Colon (tissue), 2 donors: Measurements from ENCODE around the gene SPRED2.

Experiments used
- FAIRE-seq: peaks from 2 replicates; lab custom pipeline; 2012; peaks lifted over from hg19 to GRCh38; lab: Jason Lieb, UNC
- donor health status: control.
- donor health status: control.

The SPRED2 gene

DNA sequence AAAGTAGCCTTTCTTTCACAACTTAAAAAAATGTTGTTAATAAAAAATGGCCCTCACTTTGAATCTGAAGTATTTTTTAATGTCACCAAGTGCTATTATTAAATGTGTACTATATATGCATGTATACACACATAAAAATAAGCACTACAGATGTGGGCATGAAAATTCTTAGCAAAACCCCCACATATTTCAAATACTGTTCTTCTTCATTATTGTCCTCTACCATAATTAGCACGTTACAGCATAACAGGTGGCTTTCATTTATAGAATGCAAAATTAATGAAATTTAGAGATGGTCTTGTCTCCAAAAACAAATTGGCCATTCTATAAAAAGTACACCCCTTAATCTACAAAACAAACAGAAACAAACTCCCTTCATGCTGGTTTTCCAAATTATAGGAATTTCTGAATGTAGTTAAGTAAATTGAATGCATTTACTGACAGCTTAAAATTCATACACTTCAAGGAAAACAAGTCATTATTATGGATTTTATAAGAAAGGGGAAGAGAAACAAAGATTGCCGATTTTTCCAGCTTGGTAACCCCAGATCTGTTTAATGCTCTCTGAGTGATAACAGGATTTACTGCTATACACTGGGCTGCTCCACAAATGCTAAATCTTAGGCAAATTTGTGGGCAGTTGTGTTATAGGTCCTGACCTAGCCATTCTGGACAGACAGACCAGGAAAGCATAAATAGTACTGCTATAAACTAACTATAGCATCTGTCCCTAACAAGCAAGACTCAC is 67.2 kb downstream of the SPRED2 start:
- FAIRE-seq, result no peak

DNA sequence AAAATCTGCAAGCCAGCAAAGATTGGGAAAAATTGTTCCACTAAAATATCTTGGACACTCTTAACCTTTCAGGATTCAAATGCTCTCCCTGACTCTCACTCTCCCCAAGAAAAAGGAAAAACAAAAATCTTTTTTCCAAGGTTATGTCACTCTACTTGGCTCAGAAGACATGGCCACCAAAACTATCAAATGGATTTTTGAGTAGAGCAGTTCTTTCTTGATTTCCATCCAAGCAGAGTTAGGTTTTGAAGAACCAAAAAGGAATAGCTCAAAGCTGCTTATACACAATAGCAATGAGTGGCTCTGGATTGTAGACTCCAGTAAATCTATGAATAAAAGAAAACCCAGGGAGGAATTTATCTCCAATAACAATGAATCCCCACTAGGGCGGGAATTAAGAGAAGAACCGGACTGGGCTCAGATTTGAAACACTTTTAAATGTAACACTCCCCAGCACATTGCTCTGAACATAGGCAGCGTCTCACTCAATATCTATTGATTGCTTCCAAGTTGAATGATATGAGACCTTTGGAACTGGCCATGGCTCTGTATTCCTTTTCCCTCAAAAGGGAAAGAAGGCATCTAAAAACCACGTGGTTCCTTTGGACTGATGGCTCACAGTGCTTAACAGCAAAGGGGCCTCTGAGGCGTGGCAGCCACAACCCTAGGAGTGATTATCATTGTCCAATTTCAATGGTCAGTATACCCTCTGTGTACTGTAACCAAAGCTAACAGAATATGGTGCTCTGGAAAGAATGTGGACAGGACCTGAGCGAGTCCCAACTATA is 68.3 kb downstream of the SPRED2 start:
- no peak for FAIRE-seq

DNA sequence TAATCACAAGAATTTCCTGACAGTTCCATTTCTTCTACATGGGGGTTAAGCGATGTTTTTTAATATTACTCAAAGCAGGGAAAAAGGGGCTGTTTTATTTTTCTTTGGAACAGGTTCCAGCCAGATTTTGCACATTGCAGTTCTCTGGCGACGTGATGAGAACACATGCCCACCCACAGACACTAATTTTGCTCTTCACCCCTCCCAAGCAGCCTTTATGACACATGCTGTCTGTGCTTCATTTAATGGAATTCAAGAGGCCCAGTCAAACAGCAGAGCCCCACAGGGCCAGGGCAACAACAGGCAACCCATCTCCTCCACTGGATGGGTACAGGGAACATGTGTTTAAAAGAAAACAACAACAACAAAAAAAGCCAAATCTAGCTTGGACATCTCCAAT is 70.8 kb downstream of the SPRED2 start:
- FAIRE-seq, result no peak

DNA sequence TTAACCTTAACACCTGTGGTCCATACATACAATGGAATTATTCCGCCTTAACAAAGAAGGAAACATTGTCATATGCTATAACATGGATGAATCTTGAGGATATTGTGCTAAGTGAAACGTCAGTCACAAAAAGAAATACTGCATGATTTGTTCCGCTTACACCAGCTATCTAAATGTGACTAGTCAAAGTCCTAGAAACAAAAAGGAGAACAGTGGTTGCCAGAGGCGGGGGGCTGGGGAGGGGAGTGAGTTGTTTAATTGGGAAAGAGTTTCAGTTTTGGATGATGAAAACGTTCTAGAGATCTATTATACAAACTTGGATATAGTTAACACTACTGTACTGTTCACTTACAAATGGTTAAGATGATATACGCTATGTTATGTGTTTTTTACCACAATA is 72.0 kb downstream of the SPRED2 start:
- no peak for FAIRE-seq

DNA sequence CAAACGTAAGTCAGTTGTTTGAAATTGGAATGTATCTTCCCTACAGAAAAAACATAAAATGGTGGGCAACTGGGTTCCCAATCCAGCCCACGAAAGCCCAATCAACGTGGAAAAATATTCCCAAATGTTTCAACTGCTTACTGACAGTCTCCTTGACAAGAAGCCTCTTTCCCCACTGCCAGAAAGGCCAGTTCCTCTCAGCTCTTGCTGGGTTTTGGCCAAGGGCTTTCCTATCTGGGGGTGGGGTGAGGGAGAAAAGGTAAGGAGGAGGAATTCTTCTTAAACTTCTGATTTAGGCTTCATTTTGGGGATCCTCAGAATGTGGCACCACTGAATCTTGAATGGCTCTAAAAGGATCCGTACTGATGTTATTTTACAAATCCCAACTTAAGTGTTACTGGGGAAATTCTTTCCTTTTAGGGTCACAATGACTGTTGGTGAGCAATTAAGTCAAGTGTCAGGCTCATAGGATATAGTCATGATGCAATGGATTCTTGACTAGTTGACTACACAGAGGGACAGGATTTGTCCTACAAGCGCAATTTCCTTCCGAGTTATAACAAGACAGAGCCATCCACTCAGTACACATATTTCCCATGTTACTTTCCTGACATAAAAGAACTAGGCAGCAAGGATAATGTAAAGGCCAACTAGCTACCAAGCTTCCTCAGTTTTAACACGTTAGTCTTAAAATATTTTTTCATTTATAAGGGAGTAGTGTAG is 73.6 kb downstream of the SPRED2 start:
- no peak for FAIRE-seq

DNA sequence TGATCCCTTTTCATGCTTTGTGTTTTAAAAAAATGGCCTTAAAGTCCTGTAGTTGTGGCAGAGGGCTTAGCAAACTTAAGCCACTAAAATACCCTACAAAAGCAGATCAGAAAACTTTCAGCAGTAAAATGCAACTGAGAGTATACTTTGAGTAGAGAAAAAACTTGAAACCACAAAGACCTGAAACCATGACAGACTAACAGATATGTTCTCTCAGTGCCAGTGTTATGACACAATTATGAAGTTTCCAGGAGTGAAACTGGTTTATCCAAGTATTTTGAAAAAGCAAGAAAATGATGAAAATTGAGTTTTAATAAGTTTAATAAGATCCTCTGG is 74.5 kb downstream of the SPRED2 start:
- FAIRE-seq, result no peak

DNA sequence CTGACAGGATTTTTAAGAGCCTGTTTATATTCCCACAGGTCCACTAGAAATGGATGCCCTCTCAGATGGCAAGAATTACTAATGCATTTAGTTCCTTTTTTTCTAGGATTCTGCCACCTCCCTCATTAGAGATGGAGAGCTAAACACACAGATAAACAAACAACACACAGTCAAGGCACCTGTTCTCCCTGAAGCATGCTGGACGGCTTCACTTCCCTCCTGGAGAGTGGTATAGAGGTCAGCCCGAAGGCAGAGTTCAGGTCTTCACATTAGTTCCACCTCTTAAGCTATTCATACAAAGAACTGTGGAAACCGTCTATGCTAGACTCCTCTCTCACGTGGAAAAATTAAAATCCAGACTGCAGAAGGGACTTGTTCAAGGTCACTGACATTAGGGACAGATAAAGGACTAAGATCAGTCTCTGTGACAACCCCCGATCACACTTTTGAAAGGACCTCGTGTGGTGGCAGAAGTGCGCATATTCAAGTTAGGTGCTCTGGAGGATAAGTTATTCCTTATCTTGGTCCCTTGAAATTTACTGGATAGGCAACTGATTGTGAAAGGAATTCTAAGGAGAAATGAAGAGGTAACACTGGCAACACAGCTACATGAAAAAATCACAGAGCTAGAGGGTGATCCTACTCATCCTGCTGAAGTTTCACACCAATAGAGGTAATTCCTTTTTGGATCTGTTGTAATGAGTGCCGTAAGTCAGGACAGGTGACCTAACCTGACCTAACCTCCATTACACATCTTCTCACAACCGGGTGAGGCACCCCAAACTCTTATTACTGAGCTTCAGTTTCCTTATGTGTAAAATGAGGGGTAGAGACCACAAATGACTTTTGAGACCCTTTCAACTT is 75.1 kb downstream of the SPRED2 start:
- FAIRE-seq, result no peak

DNA sequence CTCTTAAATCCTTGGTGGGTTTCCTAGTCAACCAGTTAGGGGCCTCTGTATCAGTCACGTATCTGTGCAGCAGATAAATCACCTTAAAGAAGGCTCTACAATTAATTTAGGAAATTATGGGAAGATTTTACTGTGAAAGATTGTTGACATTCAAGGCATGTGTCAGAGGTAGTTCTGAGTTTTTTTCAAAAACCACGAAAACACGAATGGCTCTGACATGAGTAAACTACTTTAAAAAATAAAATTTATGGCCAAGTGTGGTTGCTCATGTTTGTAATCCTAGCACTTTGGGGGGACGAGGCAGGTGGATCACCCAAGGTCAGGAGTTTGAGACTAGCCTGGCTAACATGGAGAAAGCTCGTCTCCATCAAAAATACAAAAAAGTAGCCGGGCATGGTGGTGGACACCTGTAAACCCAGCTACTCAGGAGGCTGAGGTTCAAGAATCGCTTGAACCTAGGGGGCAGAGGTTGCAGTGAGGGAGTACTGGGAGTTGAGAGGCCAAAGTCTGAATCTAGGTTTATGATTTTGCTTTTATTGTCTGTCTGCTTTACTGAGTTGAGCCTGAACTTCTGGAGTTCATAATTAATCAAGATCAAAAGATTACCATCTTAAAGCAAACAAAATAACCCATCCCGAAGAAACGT is 77.1 kb downstream of the SPRED2 start:
- FAIRE-seq, result no peak

DNA sequence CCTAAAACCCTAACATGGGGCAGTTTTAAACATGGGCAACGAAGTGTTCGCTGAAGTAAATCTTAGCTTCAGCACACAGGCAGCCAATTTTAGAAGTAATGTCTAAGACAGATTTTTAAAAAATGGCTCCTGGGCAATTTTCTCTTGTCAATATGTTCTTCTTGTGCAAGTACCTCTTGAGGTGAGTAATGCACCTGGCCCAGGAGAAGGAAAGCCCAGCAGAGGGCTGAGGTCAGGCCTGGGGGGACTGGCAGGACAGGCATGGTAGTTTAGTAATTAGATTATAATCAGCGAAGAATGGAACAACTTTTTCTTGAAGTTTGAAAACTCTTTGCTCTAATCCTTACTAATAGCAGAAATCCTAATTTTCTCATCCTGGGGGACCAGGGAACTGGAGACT is 77.6 kb downstream of the SPRED2 start:
- no peak for FAIRE-seq

DNA sequence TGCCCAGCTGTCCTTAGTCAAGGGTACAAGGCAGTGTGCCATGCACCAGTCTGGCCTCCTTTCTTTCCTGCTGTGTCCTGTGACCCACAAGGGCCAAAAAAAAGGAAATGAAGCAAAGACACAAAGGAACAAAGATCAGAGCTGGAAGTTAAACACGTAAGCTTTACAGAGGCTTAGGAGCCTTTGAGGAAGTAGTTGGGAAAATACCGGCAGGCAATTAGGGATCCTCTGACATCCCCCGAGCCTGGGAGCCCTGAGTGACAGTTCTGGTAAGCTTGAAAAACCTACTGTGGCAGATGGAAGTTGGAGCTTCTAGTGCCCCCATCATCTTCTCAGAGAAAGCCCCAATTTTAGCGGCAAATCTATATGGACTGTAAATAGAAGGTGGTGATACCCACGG is 78.5 kb downstream of the SPRED2 start:
- no peak for FAIRE-seq

DNA sequence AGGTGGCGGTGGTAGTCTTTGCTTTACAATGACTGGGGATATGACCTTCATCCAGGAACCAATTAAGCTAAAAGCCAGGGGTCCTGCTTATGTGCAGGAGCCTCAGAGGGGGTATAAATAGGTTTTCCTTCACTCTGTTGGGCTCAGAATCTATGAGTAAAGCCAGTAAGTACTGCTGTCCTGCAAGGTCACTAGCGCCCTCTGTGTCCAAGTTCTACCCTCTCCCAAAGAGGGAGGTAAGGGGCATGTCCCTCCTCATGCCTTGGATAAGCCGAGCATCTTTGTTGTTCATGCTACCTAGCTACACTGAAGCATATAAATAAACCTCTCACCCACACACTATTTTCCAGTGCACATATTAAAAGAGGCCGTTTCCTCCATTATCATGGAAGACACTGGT is 79.4 kb downstream of the SPRED2 start:
- no peak for FAIRE-seq

DNA sequence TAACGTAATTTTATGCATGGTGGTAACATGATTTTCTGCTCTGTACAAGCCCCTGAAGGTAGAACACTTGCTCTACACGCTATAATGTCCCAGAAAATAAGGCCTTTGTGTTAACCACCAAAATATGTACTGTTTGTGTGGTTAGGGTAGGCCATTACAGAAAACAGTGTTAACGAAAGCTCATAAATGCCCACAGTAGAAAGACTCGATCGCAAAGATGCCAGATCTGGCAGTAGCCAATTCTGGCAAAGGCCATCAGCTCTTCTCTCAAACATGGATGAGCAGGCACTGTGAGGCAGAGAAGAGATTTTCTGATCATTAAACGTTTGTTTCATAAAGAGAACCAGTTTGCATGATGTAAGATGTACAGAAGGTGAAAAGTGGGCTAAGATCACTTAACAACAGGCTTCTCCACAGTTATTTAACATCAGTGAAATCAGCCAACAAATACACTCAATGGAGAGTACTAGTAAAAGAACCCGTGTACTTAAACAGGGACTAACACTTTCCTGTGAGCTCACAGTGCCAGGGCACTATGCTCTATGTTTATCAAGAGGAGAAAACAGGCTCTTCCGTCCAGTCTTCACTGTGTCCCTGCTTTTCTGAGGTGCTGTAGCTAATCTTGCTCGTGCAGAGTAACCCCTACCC is 80.3 kb downstream of the SPRED2 start:
- FAIRE-seq, result no peak

DNA sequence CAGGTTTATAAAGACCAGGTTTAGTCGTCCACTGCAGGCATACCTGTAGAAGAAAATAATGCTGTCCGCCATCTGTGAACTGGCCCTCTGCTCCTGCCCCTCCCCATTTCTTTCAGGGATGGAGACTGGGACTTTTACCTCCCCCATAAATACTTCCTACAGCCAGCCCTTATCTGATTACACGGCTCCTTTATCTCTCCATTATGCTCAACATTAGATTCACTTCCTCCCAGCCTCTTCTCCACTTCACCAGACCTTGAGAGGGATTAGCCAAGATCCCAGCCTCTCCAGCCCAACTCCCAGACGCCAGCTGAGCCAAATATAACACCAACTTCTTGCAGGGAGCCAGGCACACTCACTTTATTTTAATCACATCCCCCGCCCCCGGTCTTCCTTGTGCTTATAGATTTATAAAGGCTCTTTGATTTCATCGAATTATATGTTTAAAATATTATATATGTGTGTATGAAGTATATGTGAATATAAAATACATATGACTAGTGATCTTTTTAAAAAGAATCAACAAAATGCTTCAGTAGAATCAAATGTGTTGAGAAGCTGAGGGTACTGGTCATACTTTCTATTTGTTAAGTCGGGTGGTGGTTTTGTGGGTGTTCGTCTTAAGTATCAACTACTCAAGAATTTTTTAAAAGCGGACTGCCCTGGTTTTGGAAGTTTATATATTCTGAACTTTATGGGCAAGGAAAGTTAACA is 81.0 kb downstream of the SPRED2 start:
- FAIRE-seq, result no peak

DNA sequence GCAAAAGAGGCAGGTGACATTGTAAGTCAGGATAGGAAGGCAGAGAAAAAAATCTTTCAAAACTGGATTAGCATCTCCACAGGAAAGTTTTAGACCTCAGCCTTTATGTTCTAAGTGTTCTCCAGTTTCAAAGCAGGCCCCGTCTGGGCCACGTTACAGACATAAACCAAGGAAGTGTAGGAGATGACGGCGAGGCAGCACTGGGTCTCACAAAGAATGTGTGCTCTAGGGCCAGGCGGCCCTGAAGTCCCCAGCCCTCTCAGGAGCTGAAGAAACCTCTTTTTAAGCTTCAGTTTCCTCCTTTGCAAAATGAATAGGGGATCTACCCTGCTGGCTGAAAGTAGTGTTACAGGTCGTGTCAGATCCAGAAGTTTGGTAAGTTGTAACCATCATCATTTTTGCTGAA is 81.7 kb downstream of the SPRED2 start:
- FAIRE-seq, result no peak

DNA sequence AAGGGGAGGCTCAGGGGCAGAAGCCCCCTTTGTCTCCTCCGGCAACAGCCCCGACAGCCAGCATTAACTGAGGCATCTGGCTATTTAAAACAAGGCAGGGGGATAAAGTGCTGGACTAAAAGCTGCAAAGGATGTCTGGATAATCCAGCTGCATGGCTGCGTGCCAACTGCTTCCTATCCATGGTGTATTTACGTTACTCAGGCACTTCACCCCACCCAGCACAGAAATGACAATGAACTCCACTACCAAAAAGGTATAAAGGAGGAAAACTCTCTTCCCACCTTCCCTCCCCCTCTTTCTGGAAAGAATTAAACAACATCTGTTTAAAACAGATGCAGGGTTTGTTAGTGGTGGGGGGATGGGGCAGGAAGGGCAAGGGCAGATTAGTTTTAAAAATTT is 82.5 kb downstream of the SPRED2 start:
- no peak for FAIRE-seq

DNA sequence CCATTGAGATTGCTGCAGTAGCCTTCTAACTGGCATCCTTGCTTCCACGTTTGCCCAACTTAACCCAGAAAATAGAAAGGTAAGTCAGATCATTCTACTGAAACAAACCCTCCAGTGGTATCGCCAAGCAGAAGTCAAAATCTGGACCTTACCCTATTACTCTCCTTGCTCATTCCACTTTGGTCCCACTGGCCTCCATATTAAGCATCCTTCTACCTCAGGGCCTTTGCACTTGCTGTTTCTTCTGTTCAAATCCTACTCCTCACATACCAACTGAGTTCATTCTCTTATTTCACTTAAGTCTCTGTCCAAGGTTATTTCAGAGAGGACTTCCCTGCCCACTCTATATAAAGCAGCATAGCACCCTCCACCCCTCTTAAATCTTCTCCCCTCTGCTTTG is 84.5 kb downstream of the SPRED2 start:
- no peak for FAIRE-seq

DNA sequence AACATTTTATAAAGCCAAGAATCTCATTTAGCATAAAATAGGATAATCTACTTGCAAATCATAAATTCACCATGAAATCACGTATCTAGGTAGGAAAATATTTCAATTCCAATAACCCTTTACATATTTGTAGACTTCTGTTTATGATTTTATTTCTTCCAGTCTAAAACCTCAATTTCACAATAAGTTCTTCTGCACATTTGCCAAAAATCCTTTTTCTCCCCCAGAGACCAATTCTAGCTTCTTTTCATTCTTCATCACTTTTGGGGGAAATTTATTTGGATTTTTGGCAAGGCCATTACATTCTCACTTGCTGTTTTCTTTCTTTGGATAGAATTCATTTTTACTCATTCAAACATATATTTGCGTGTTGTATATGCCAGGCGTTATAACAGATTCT is 86.8 kb downstream of the SPRED2 start:
- FAIRE-seq, result no peak

DNA sequence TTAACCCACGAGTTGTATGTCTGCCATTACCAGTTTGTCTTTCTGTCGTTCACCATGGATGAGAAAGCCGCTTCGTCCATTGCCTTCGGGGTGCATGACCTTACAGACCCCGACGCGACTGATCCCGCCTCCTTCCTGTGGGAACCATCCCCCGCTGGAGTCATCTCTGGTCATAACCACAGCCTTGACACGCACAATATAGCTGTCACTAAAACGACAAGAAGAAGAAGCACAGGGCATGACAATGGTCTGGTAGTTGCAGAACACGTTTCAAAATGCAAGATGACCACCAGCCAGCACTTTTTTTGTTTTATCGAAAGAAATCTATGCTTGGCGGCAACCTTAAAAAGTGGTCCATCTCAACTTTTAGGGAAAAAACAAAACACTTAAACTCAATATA is 87.7 kb downstream of the SPRED2 start:
- FAIRE-seq, result no peak

DNA sequence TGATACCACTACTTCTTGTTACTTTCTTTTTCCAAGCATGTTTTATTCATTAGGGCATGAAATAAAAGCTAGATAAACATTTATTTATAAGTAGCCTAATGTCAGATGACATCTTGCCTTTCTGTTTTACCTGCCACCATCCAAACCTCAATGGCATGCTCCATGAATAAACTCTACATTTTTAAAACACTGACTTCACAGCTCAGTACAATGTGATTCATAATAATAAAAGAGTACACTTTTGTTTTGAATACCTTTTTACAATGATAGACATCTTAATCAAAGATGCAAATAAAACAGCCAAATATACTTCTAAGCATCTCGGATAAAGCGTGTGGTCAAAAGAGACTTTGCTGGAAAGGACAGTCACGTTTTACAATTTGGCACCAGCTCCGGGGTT is 88.2 kb downstream of the SPRED2 start:
- no peak for FAIRE-seq

DNA sequence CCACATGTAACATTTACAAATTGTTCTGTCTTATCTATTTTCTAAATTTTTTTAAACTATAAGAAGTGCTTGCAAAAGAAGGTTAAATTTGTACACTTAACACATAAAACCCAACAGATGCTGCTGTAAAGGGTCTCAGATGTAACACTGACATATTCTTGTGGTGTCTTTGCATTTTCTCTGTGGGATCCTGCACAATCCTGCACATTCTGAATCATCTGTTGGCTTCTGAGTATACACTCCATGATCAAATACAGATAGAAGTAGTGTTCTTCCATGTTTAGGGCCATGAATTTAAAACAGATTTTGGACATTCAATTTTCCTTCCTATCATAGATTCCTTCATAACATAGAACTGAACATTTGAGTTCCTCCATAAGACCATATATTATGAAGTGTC is 89.0 kb downstream of the SPRED2 start:
- no peak for FAIRE-seq
